ENCODE results near the gene COPA. TPM values are rescaled to one million over a fixed set of nuclear protein-coding genes. Genes with fewer than 3 reads are reported as not detected.

Gene COPA
- total and polyA plus RNA-seq, 8 donors, result 42.4 to 243 (median 85.2) TPM

DNA sequence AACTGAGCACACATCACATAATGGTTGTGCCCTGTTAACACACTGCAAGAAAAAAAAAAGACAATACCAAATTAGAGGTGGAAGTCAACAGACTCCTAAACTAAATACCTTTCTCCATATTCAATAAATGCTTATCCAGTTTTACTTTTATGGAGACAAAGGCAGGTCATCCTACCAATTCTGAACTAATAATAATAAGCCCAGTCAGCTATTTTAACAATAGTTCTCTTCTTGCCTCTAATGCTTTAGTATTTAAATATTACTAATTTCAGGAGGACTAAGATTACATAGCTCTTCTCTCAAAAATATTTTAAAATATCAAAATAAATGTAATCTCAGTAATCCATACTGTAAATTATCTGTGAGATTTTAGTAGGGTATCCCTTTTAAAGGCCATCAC, 10.5 kb downstream of the COPA start:
- H3K4me1 ChIP-seq, result no peaks in the 10 kb centered on the region
- DNase-seq, result no peak
- H3K27ac ChIP-seq, result no peak overlapping the region
- peaks cover 81 to 100% (median 100%) of the 10 kb centered on the region in 4 donors for H3K36me3 ChIP-seq
- H3K9me3 ChIP-seq, result no peaks in the 10 kb centered on the region
- no peak for TF ChIP-seq POLR2A (IDR thresholded peaks at IDR 0.05)
- no peak for TF ChIP-seq POLR2AphosphoS5 (IDR thresholded peaks at IDR 0.05)
- TF ChIP-seq EP300 (IDR thresholded peaks at IDR 0.05), result no peak
- TF ChIP-seq CTCF (IDR thresholded peaks at IDR 0.05), result no peak
- H3K27me3 ChIP-seq, result no peaks in the 10 kb centered on the region
- intact Hi-C loops (cut with DNase I; ENCODE audit: low total_unique reads), result no loop called here
- H3K4me3 ChIP-seq, result no peak overlapping the region

DNA sequence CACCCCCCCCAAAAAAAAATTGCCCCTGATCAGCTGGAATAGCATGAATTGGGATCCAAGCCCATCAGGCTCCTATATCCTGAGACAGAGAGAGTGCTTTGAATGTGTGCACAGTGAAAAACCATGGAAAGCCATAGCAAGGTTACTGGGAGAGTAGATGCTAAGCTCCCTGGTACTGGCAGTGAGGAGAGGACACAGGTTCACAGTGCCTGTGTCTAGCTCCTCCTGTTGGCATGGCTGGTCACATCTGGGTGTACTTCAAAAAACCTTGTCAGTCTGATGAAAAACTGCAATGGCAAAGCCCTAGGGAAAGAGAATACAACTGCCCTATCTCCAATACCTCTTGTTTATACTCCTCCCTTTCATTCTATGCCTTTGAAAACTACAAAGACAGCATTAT, 12.9 kb downstream of the COPA start:
- no peaks in the 10 kb centered on the region for H3K4me1 ChIP-seq
- TF ChIP-seq POLR2AphosphoS5 (IDR thresholded peaks at IDR 0.05) (no peak), EP300 (IDR thresholded peaks at IDR 0.05) (no peak), POLR2A (IDR thresholded peaks at IDR 0.05) (no peak), CTCF (IDR thresholded peaks at IDR 0.05) (no peak)
- no peak for DNase-seq
- H3K36me3 ChIP-seq, result peaks cover 93 to 100% (median 100%) of the 10 kb centered on the region in 4 donors
- no peaks in the 10 kb centered on the region for H3K9me3 ChIP-seq
- H3K27me3 ChIP-seq, result no peaks in the 10 kb centered on the region
- H3K4me3 ChIP-seq, result no peak overlapping the region
- intact Hi-C loops (cut with DNase I; ENCODE audit: low total_unique reads), result no loop called here
- no peak overlapping the region for H3K27ac ChIP-seq

DNA sequence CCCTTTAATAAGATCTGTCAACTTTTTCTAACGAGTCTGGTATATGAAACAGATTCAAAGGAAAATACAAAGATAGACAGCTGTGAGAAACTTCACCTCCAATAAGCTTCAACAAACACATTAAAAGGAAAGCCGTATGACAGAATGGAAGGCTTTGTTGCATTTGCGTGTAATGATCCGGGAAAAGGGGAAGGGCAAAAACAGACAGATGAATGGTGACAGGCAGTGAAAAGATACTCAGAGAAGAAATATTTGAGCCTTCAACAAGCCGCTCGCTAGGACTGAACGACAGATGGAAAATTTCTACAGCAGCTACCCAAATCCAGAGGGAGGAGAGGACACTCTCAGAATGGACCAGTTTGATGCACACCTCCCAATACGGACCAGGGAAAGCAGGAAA, 14.9 kb downstream of the COPA start:
- 69 to 84% (median 79%) methylated on average over 8 of the region's 8 CpGs for WGBS, 5 donors
- Histone ChIP-seq H3K27ac (no peak overlapping the region), H3K4me1 (no peaks in the 10 kb centered on the region), H3K27me3 (no peaks in the 10 kb centered on the region), H3K4me3 (no peak overlapping the region), H3K9me3 (no peaks in the 10 kb centered on the region), H3K36me3 (peaks cover 91 to 100% (median 100%) of the 10 kb centered on the region in 4 donors)
- TF ChIP-seq POLR2AphosphoS5 (IDR thresholded peaks at IDR 0.05), result no peak
- DNase-seq, result no peak
- intact Hi-C loops (cut with DNase I; ENCODE audit: low total_unique reads), result no loop called here

GRCh38 chr1:160326418-160326817, 16.6 kb downstream of the COPA start:
- DNase-seq, result no peak
- peaks cover 79 to 100% (median 100%) of the 10 kb centered on the region in 4 donors for H3K36me3 ChIP-seq
- H3K4me1 ChIP-seq, result no peaks in the 10 kb centered on the region
- 91 to 96% (median 93%) methylated on average over 5 of the region's 5 CpGs for WGBS, 5 donors
- H3K4me3 ChIP-seq, result no peak overlapping the region
- intact Hi-C loops (cut with DNase I; ENCODE audit: low total_unique reads), result no loop called here
- no peaks in the 10 kb centered on the region for H3K27me3 ChIP-seq
- TF ChIP-seq POLR2AphosphoS5 (IDR thresholded peaks at IDR 0.05), result no peak
- no peak for TF ChIP-seq EP300 (IDR thresholded peaks at IDR 0.05)
- no peak for TF ChIP-seq CTCF (IDR thresholded peaks at IDR 0.05)
- TF ChIP-seq POLR2A (IDR thresholded peaks at IDR 0.05), result no peak
- H3K27ac ChIP-seq, result no peak overlapping the region
- H3K9me3 ChIP-seq, result no peaks in the 10 kb centered on the region

DNA sequence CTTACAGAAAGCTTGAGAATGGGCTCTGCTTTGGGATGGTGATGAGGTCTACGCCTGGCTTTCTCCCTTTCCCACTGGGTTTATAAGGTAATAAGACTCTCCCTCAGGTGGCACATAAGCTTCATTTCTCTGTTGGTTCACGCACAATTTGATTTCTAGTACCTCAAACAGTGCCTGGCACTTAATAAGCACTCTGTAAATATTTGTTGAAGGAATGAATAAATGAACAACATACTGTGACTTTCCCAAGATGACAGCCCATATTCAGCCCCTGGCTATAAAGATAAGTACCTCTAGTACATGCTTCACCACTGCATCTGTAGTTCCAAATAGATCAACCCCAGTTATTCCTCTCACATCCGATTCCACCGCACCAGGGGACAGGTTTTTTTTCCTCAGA, 17.8 kb downstream of the COPA start:
- 77 to 89% (median 85%) methylated on average over 4 of the region's 4 CpGs for WGBS, 5 donors
- no peaks in the 10 kb centered on the region for H3K27me3 ChIP-seq
- H3K36me3 ChIP-seq, result peaks cover 67 to 100% (median 96%) of the 10 kb centered on the region in 4 donors
- H3K4me3 ChIP-seq, result no peak overlapping the region
- no peak for DNase-seq
- H3K4me1 ChIP-seq, result peaks cover 0 to 1% (median under 1%) of the 10 kb centered on the region in 4 donors
- TF ChIP-seq POLR2AphosphoS5 (IDR thresholded peaks at IDR 0.05) (no peak), POLR2A (IDR thresholded peaks at IDR 0.05) (no peak), CTCF (IDR thresholded peaks at IDR 0.05) (no peak), EP300 (IDR thresholded peaks at IDR 0.05) (no peak)
- H3K27ac ChIP-seq, result no peak overlapping the region
- no peaks in the 10 kb centered on the region for H3K9me3 ChIP-seq
- intact Hi-C loops (cut with DNase I; ENCODE audit: low total_unique reads), result no loop called here

All from stomach (tissue), 9 donors.